Measurements from ENCODE around the gene RAB9A. TPM values are rescaled to one million over a fixed set of nuclear protein-coding genes. Genes with fewer than 3 reads are reported as not detected.

RAB9A gene
- polyA plus RNA-seq, 1 of the 3 experiments (the other 2 are of a cell fraction): 15.3 TPM

GRCh38 chrX:13716905-13717304 is 28.0 kb downstream of the RAB9A start:
- Histone ChIP-seq H3K9me2 (no peaks in the 10 kb centered on the region), H3K4me3 (ENCODE audit: low read depth in 2 of 2, low read length in 1 of 2) (no peak overlapping the region), H3K36me3 (replicated peaks in 1 of 2; ENCODE audit: control insufficient read depth in 1 of 2, insufficient read depth in 2 of 2, low read length in 1 of 2) (peaks cover 49 to 63% of the 10 kb centered on the region in 2 experiments), H2AFZ (ENCODE audit: low read depth) (no peak overlapping the region), H4K20me1 (ENCODE audit: insufficient read depth) (no peaks in the 10 kb centered on the region), H3K79me2 (ENCODE audit: insufficient read depth) (peaks cover 41% of the 10 kb centered on the region; the same call in 1 of the 2 replicates), H3K9ac (no peak overlapping the region), H3K4me1 (ENCODE audit: control insufficient read depth in 1 of 2, insufficient read depth in 2 of 2, low read depth in 1 of 2, low read length in 1 of 2) (no peaks in the 10 kb centered on the region), H3F3A (replicated peaks; ENCODE audit: insufficient read depth) (peaks cover 5% of the 10 kb centered on the region), H3K27ac (ENCODE audit: low read depth in 2 of 2, low read length in 1 of 2) (no peak overlapping the region), H3K27me3 (ENCODE audit: insufficient read depth) (no peaks in the 10 kb centered on the region), H3K9me3 (no peaks in the 10 kb centered on the region), H3K4me2 (no peak overlapping the region)
- DNase-seq: no peak
- TF ChIP-seq NRF1 (IDR thresholded peaks at IDR 0.05; ENCODE audit: low read depth, low read length): no peak
- TF ChIP-seq SIN3A (IDR thresholded peaks at IDR 0.05; ENCODE audit: borderline replicate concordance, low read depth, low read length): no peak
- no peak for TF ChIP-seq MXI1 (IDR thresholded peaks at IDR 0.05; ENCODE audit: low read depth, low read length)
- no peak for TF ChIP-seq MEF2A (IDR thresholded peaks at IDR 0.05; ENCODE audit: borderline replicate concordance, low read depth)
- TF ChIP-seq, protein P1, sequence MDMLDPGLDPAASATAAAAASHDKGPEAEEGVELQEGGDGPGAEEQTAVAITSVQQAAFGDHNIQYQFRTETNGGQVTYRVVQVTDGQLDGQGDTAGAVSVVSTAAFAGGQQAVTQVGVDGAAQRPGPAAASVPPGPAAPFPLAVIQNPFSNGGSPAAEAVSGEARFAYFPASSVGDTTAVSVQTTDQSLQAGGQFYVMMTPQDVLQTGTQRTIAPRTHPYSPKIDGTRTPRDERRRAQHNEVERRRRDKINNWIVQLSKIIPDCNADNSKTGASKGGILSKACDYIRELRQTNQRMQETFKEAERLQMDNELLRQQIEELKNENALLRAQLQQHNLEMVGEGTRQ (IDR thresholded peaks at IDR 0.05; ENCODE audit: borderline replicate concordance, low read depth, low read length): no peak
- TF ChIP-seq PBX3 (IDR thresholded peaks at IDR 0.05): no peak
- no peak for TF ChIP-seq GATA2 (CRISPR knock-in tag; IDR thresholded peaks at IDR 0.05)
- WGBS (ENCODE audit: low lambda C conversion rate): 98% methylated on average over 5 of the region's 6 CpGs
- POLR2A ChIA-PET: interaction anchor here (0.5 kb wide), 1 partner anchor 13 kb away, joined by 3 read pairs; no protein-coding TSS in a partner anchor
- CTCF ChIA-PET: interaction anchor here (1.4 kb wide), 1 partner anchor 21 kb away, joined by 4 read pairs; no protein-coding TSS in a partner anchor

- POLR2A ChIA-PET: no interaction called here
- no peak for DNase-seq
- H3K27me3 ChIP-seq (ENCODE audit: insufficient read depth): no peaks in the 10 kb centered on the region
- H3K4me3 ChIP-seq (ENCODE audit: low read depth in 2 of 2, low read length in 1 of 2): no peak overlapping the region
- 99% methylated on average over 7 of the region's 7 CpGs for WGBS (ENCODE audit: low lambda C conversion rate)
- H4K20me1 ChIP-seq (ENCODE audit: insufficient read depth): peaks cover 6% of the 10 kb centered on the region; the same call in 1 of the 2 replicates
- no peaks in the 10 kb centered on the region for H3K9me3 ChIP-seq
- CTCF ChIA-PET: no interaction called here
- H3K9ac ChIP-seq: no peak overlapping the region
- peaks cover 48 to 54% of the 10 kb centered on the region in 2 experiments for H3K36me3 ChIP-seq (replicated peaks in 1 of 2; ENCODE audit: control insufficient read depth in 1 of 2, insufficient read depth in 2 of 2, low read length in 1 of 2)
- no peak for TF ChIP-seq NFIC (IDR thresholded peaks at IDR 0.05; ENCODE audit: borderline replicate concordance)
- TF ChIP-seq FOXJ3 (CRISPR knock-in tag; IDR thresholded peaks at IDR 0.05): no peak
- TF ChIP-seq REST (IDR thresholded peaks at IDR 0.05; ENCODE audit: low read depth, low read length): no peak
- TF ChIP-seq FOXM1 (IDR thresholded peaks at IDR 0.05; ENCODE audit: low read depth): no peak
- no peak for TF ChIP-seq PBX3 (IDR thresholded peaks at IDR 0.05)
- TF ChIP-seq RFX5 (IDR thresholded peaks at IDR 0.05; ENCODE audit: low read length): no peak
- no peak for TF ChIP-seq RCOR1 (IDR thresholded peaks at IDR 0.05; ENCODE audit: low read length)
- TF ChIP-seq, protein P1 (IDR thresholded peaks at IDR 0.05; ENCODE audit: borderline replicate concordance, low read depth, low read length): no peak
- no peak overlapping the region for H2AFZ ChIP-seq (ENCODE audit: low read depth)
- no peaks in the 10 kb centered on the region for H3K9me2 ChIP-seq
- peaks cover 0 to 3% of the 10 kb centered on the region in 2 experiments; a peak in 1 of 4 replicates for H3K4me1 ChIP-seq (ENCODE audit: control insufficient read depth in 1 of 2, insufficient read depth in 2 of 2, low read depth in 1 of 2, low read length in 1 of 2)
- H3K4me2 ChIP-seq: no peak overlapping the region
- peaks cover 5% of the 10 kb centered on the region for H3F3A ChIP-seq (replicated peaks; ENCODE audit: insufficient read depth)
- H3K27ac ChIP-seq (ENCODE audit: low read depth in 2 of 2, low read length in 1 of 2): no peak overlapping the region
- H3K79me2 ChIP-seq (ENCODE audit: insufficient read depth): peaks cover 45% of the 10 kb centered on the region; the same call in 1 of the 2 replicates
These were observed 29.0 kb downstream of the RAB9A start for GRCh38 chrX:13717700-13718472.

Measured in SK-N-SH (cell line).